ENCODE data around the gene TRPM7. TPM values are rescaled to one million over a fixed set of nuclear protein-coding genes. Genes with fewer than 3 reads are reported as not detected.

TRPM7 gene
- total RNA-seq, 1 donor from 2014 or later, result 47.3 TPM

GRCh38 chr15:50665938-50666337, 20.7 kb downstream of the TRPM7 start:
- H3K4me3 ChIP-seq, result no peak overlapping the region
- intact Hi-C loops (cut with DNase I), result no loop called here
- no peak for TF ChIP-seq CTCF (IDR thresholded peaks at IDR 0.05)
- DNase-seq (no peak), ATAC-seq (no peak)
- no peak overlapping the region for H3K27ac ChIP-seq
- H3K27me3 ChIP-seq (ENCODE audit: low read depth), result no peaks in the 10 kb centered on the region
- H3K4me1 ChIP-seq, result no peaks in the 10 kb centered on the region
- no peaks in the 10 kb centered on the region for H3K9me3 ChIP-seq
- H3K36me3 ChIP-seq, result peaks cover 42% of the 10 kb centered on the region

GRCh38 chr15:50655555-50655954, 31.0 kb downstream of the TRPM7 start:
- Histone ChIP-seq H3K27ac (no peak overlapping the region), H3K27me3 (ENCODE audit: low read depth) (no peaks in the 10 kb centered on the region), H3K36me3 (peaks cover 92% of the 10 kb centered on the region), H3K9me3 (no peaks in the 10 kb centered on the region), H3K4me3 (no peak overlapping the region), H3K4me1 (no peaks in the 10 kb centered on the region)
- ATAC-seq (no peak), DNase-seq (no peak)
- intact Hi-C loops (cut with DNase I), result no loop called here
- TF ChIP-seq CTCF (IDR thresholded peaks at IDR 0.05), result no peak

GRCh38 chr15:50653156-50653743, 33.3 kb downstream of the TRPM7 start:
- ATAC-seq, result no peak
- H3K4me1 ChIP-seq, result no peaks in the 10 kb centered on the region
- H3K4me3 ChIP-seq, result no peak overlapping the region
- H3K36me3 ChIP-seq, result peaks cover 95% of the 10 kb centered on the region
- intact Hi-C loops (cut with DNase I), result no loop called here
- H3K27ac ChIP-seq, result no peak overlapping the region
- no peak for TF ChIP-seq CTCF (IDR thresholded peaks at IDR 0.05)
- DNase-seq, result no peak
- H3K9me3 ChIP-seq, result no peaks in the 10 kb centered on the region
- no peaks in the 10 kb centered on the region for H3K27me3 ChIP-seq (ENCODE audit: low read depth)

- no peaks in the 10 kb centered on the region for H3K9me3 ChIP-seq
- intact Hi-C loops (cut with DNase I), result no loop called here
- no peak overlapping the region for H3K4me3 ChIP-seq
- H3K27ac ChIP-seq, result no peak overlapping the region
- H3K4me1 ChIP-seq, result no peaks in the 10 kb centered on the region
- H3K36me3 ChIP-seq, result peaks cover 98% of the 10 kb centered on the region
- no peak for TF ChIP-seq CTCF (IDR thresholded peaks at IDR 0.05)
- H3K27me3 ChIP-seq (ENCODE audit: low read depth), result no peaks in the 10 kb centered on the region
- ATAC-seq (no peak), DNase-seq (no peak)
Measured at GRCh38 chr15:50652671-50653070, 33.9 kb downstream of the TRPM7 start.

- Histone ChIP-seq H3K4me1 (no peaks in the 10 kb centered on the region), H3K27ac (no peak overlapping the region), H3K27me3 (ENCODE audit: low read depth) (no peaks in the 10 kb centered on the region), H3K4me3 (no peak overlapping the region), H3K36me3 (peaks cover 87% of the 10 kb centered on the region), H3K9me3 (no peaks in the 10 kb centered on the region)
- intact Hi-C loops (cut with DNase I), result no loop called here
- TF ChIP-seq CTCF (IDR thresholded peaks at IDR 0.05), result no peak
- DNase-seq (no peak), ATAC-seq (no peak)
Measured at GRCh38 chr15:50641318-50641717, 45.3 kb downstream of the TRPM7 start.

Measured in lower lobe of right lung (tissue), 2 donors.